Endothelial cell of umbilical vein (primary cell): ENCODE measurements around the gene MDH2. TPM values are rescaled to one million over a fixed set of nuclear protein-coding genes. Genes with fewer than 3 reads are reported as not detected.
"Not testable (repeated sequence)": the region's sequence is repeated elsewhere in the genome, so short reads cannot be mapped to it uniquely, and the experiment has no call there.

Source experiments
- BruUV-seq: library from RNA; stranded (reverse); fragments of 400-500 nt; replicated peaks from 2 replicates; lab custom pipeline; 2021; lab: Mats Ljungman, UMichigan
- CTCF ChIA-PET: fragments of 300-600, 350-600 bp; sonication (Branson Sonifier 250); formaldehyde crosslinking; loops from one replicate; lab custom pipeline; 2021; ENCODE audit warnings: antibody characterized with exemption, inconsistent platforms; lab: Charles Lee
- POLR2A ChIA-PET: fragments of 300-600, 350-600 bp; sonication (Branson Sonifier 250); formaldehyde crosslinking; loops from one replicate; lab custom pipeline; 2021; ENCODE audit warnings: antibody characterized with exemption, inconsistent platforms; lab: Charles Lee
- DNase-seq: peaks from one replicate; pipeline ENCODE4 v3.0.0-alpha.2; 2011; ENCODE audit warnings: low read depth, low spot score
- FAIRE-seq: peaks from 2 replicates; lab custom pipeline; 2011; peaks lifted over from hg19 to GRCh38; lab: Jason Lieb, UNC
- H2AFZ ChIP-seq: 2 replicates; pipeline ENCODE4 v1.6.0; 2012; ENCODE audit warnings: low read depth, low read length, control low read depth, inconsistent platforms
- H3K27ac ChIP-seq: 2 replicates; pipeline ENCODE4 v1.5.1; 2011; ENCODE audit warnings: low read depth, mild to moderate bottlenecking, control low read depth, low read length, moderate library complexity; ENCODE audit not compliant: insufficient read depth
- H3K27me3 ChIP-seq, 2 experiments: 2 replicates each; pipeline versions ENCODE4 v1.6.0 to v1.6.1; 2011; ENCODE audit warnings: low read length in 2 of 2, mixed read lengths in 1 of 2; ENCODE audit not compliant: control insufficient read depth in 2 of 2, insufficient read depth in 2 of 2
- H3K36me3 ChIP-seq, 2 experiments: 2 replicates in 1 of 2; 3 replicates in 1 of 2; pipeline ENCODE4 v1.5.1; 2011; ENCODE audit warnings: low read length in 2 of 2, mild to moderate bottlenecking in 1 of 2, moderate library complexity in 1 of 2; ENCODE audit not compliant: control insufficient read depth in 2 of 2, insufficient read depth in 2 of 2; ENCODE audit errors: extremely low read depth in 1 of 2
- H3K4me1 ChIP-seq: 3 replicates; pipeline ENCODE4 v1.5.1; 2011; ENCODE audit warnings: mild to moderate bottlenecking, low read length; ENCODE audit not compliant: control insufficient read depth, insufficient read depth; ENCODE audit errors: extremely low read depth
- H3K4me2 ChIP-seq: 2 replicates; pipeline ENCODE4 v1.6.1; 2011; ENCODE audit warnings: low read length, control low read depth, mixed read lengths; ENCODE audit not compliant: insufficient read depth
- H3K4me3 ChIP-seq, 3 experiments: fragments of 200-600 bp in 1 of 3; sonication (generic), shearing (Covaris generic) in 1 of 3; replicated peaks in 1 of 3; 2 replicates each; pipeline ENCODE4 v1.5.1; 2011 to 2016; ENCODE audit warnings: control low read depth in 3 of 3, low read length in 3 of 3, mild to moderate bottlenecking in 2 of 3, inconsistent platforms in 1 of 3, low read depth in 1 of 3, moderate library complexity in 1 of 3; ENCODE audit not compliant: insufficient read depth in 1 of 3
- H3K79me2 ChIP-seq: 2 replicates; pipeline ENCODE4 v1.6.0; 2012; ENCODE audit warnings: low read length, inconsistent platforms; ENCODE audit not compliant: control insufficient read depth, insufficient read depth
- H3K9ac ChIP-seq: replicated peaks from 2 replicates; pipeline ENCODE3; 2011; ENCODE audit warnings: low read length, control low read depth; ENCODE audit not compliant: insufficient read depth; ENCODE audit errors: extremely low read depth
- H3K9me1 ChIP-seq: replicated peaks from 3 replicates; pipeline ENCODE4 v1.6.0; 2011; ENCODE audit warnings: mild to moderate bottlenecking, low read length; ENCODE audit not compliant: control insufficient read depth, insufficient read depth; ENCODE audit errors: extremely low read depth
- H3K9me3 ChIP-seq: replicated peaks from 2 replicates; pipeline ENCODE4 v1.5.1; 2012; ENCODE audit warnings: low read length, inconsistent platforms; ENCODE audit not compliant: control insufficient read depth, insufficient read depth
- H4K20me1 ChIP-seq: replicated peaks from 2 replicates; pipeline ENCODE3; 2011; ENCODE audit warnings: mild to moderate bottlenecking, low read length; ENCODE audit not compliant: control insufficient read depth, insufficient read depth; ENCODE audit errors: extremely low read depth
- CTCF ChIP-seq, 2 donors: IDR thresholded peaks; 1 replicate in 1 of 2; 2 replicates in 1 of 2; pipeline ENCODE4 v1.5.1; 2011; ENCODE audit warnings: low read length in 2 of 2, mild to moderate bottlenecking in 2 of 2, moderate library complexity in 2 of 2, control low read depth in 1 of 2, inconsistent platforms in 1 of 2, low read depth in 1 of 2; ENCODE audit not compliant: insufficient read depth in 1 of 2; ENCODE audit errors: extremely low read depth in 1 of 2
- EZH2 ChIP-seq: IDR thresholded peaks from 2 replicates; pipeline ENCODE4 v1.6.1; 2012; ENCODE audit warnings: borderline replicate concordance, low read depth, mild to moderate bottlenecking, moderate library complexity, low read length, inconsistent platforms; ENCODE audit not compliant: severe bottlenecking
- FOS ChIP-seq: IDR thresholded peaks from 2 replicates; pipeline ENCODE4 v1.6.1; 2011; ENCODE audit warnings: mild to moderate bottlenecking, low read length, moderate library complexity, borderline replicate concordance; ENCODE audit not compliant: insufficient read depth
- GATA2 ChIP-seq: IDR thresholded peaks from 2 replicates; pipeline ENCODE4 v1.7.0; 2011; ENCODE audit warnings: low read depth, mild to moderate bottlenecking, moderate library complexity, mixed read lengths, low read length; ENCODE audit not compliant: insufficient read length, insufficient read depth
- JUN ChIP-seq: IDR thresholded peaks from 2 replicates; pipeline ENCODE4 v1.6.1; 2011; ENCODE audit warnings: borderline replicate concordance, low read depth; ENCODE audit not compliant: insufficient read length, insufficient read depth
- MYC ChIP-seq: IDR thresholded peaks from one replicate; pipeline ENCODE4 v1.6.1; 2011; ENCODE audit warnings: mild to moderate bottlenecking, low read depth, low read length
- POLR2A ChIP-seq: IDR thresholded peaks from 2 replicates; pipeline ENCODE4 v1.6.1; 2012; ENCODE audit warnings: low read depth, mild to moderate bottlenecking, control low read depth, low read length
- POLR2AphosphoS5 ChIP-seq: IDR thresholded peaks from 2 replicates; pipeline ENCODE4 v1.6.1; 2012; ENCODE audit warnings: low read depth, mild to moderate bottlenecking, control low read depth, low read length, moderate library complexity; ENCODE audit not compliant: insufficient read depth
- dilution Hi-C: fragments of 300-500 bp; cut with MboI; formaldehyde crosslinking; loops from one replicate; pipeline ENCODE4 v1.15.0; 2019; ENCODE audit warnings: low sequenced_read_pairs; ENCODE audit not compliant: extremely low pct_ligation_motif_present
- intact Hi-C: fragments of 100-400 bp; cut with micrococcal nuclease; formaldehyde crosslinking; loops from one replicate; pipeline ENCODE4 v1.10.0; 2022
- polyA plus RNA-seq, 4 experiments: library from polyadenylated mRNA; depleted of rRNA in 3 of 4; stranded (reverse) in 3 of 4; unstranded in 1 of 4; fragments of >200 nt; gene quantifications; 2 replicates each; pipeline versions ENCODE4 v1.2.1 to v1.2.3, GENCODE V29; 2011 to 2012; ENCODE audit warnings: missing spikeins in 1 of 4
- total RNA-seq: library from RNA; stranded (reverse); gene quantifications from 2 replicates; pipeline ENCODE4 v1.2.3, GENCODE V29; 2021
- TF ChIP-seq, protein P1 (sequence below): IDR thresholded peaks from 2 replicates; pipeline ENCODE4 v1.6.1; 2011; ENCODE audit not compliant: insufficient read depth, insufficient read length

MDH2 gene
- total and polyA plus RNA-seq, 2 donors (not counting 3 experiments of a cell fraction or from before 2014, with no cell fraction given), result 123 to 175 TPM

- H3K79me2 ChIP-seq, H2AFZ ChIP-seq, H3K9me1 ChIP-seq, BruUV-seq, H4K20me1 ChIP-seq, H3K4me3 ChIP-seq, H3K9me3 ChIP-seq, H3K9ac ChIP-seq, H3K36me3 ChIP-seq, H3K27me3 ChIP-seq, dilution Hi-C loops: not testable (repeated sequence)
- TF ChIP-seq JUN, result peak; percentile 78
- peak; percentile 84 for TF ChIP-seq FOS
- peak; percentile 6 for TF ChIP-seq POLR2AphosphoS5
- TF ChIP-seq GATA2, result peak; percentile 51
- ChIA-PET CTCF (interaction anchor here (1.4 to 1.8 kb wide), 5 partner anchors 13 to 79 kb away, joined by 3 to 8 read pairs (median 3); partner anchors contain the start of gene MDH2), POLR2A (interaction anchor here (0.6 kb wide), 1 partner anchor 36 kb away, joined by 3 read pairs; no protein-coding TSS in a partner anchor)
- H3K4me1 ChIP-seq, result peaks cover 20% of the 10 kb centered on the region
- DNase-seq (peak; percentile 93), FAIRE-seq (peak; percentile 87)
- intact Hi-C loops, result loop anchor here (2.0 to 10.0 kb wide), 3 partner anchors 35 to 207 kb away; partner anchors contain the start of gene MDH2
- peak overlapping the region; percentile 59 for H3K27ac ChIP-seq
- H3K4me2 ChIP-seq, result peak overlapping the region; percentile 29
Observed at GRCh38 chr7:76087362-76087791, 39.5 kb downstream of the MDH2 start.

GRCh38 chr7:76089865-76090475 lies 42.1 kb downstream of the MDH2 start:
- ChIA-PET POLR2A (no interaction called here), CTCF (no interaction called here)
- peaks cover 20% of the 10 kb centered on the region for H3K4me1 ChIP-seq
- no peaks in the 10 kb centered on the region for H3K9me1 ChIP-seq
- H3K27ac ChIP-seq, result no peak overlapping the region
- no peaks in the 10 kb centered on the region for H3K9me3 ChIP-seq
- H3K27me3 ChIP-seq, result no peaks in the 10 kb centered on the region
- FAIRE-seq, result no peak
- no peaks in the 10 kb centered on the region for H3K79me2 ChIP-seq
- intact Hi-C loops, result loop anchor here (5.0 to 10.0 kb wide), 2 partner anchors 32 to 205 kb away; no protein-coding TSS in a partner anchor
- no peak for DNase-seq
- no TSS peak for BruUV-seq
- dilution Hi-C loops, result no loop called here
- H3K9ac ChIP-seq, result no peak overlapping the region
- H3K4me3 ChIP-seq, result no peak overlapping the region
- no peak overlapping the region for H3K4me2 ChIP-seq
- no peaks in the 10 kb centered on the region for H3K36me3 ChIP-seq
- H4K20me1 ChIP-seq, result no peaks in the 10 kb centered on the region
- H2AFZ ChIP-seq, result no peak overlapping the region
- TF ChIP-seq FOS, result no peak
- TF ChIP-seq, protein P1, sequence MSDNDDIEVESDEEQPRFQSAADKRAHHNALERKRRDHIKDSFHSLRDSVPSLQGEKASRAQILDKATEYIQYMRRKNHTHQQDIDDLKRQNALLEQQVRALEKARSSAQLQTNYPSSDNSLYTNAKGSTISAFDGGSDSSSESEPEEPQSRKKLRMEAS, result no peak
- TF ChIP-seq POLR2AphosphoS5, result no peak
- TF ChIP-seq EZH2, result no peak
- no peak for TF ChIP-seq POLR2A
- no peak for TF ChIP-seq CTCF (IDR thresholded peaks at IDR 0.05; ENCODE audit: extremely low read depth in 1 of 2, insufficient read depth in 1 of 2, low read depth in 1 of 2, low read length in 2 of 2)
- TF ChIP-seq MYC, result no peak
- TF ChIP-seq GATA2, result no peak
- no peak for TF ChIP-seq JUN
